A549 (cell line): ENCODE data around the gene FBXO10. TPM values are rescaled to one million over a fixed set of nuclear protein-coding genes. Genes with fewer than 3 reads are reported as not detected.
A peak's percentile ranks its signal among the peaks of the same experiment; 100 is the strongest.

Experiments used
- ATAC-seq, 2 experiments: fragments of 200-7000 bp in 1 of 2; fragments of >200 bp in 1 of 2; cut with Nextera tagmentation in 1 of 2; cut with Tn5 transposase in 1 of 2; 3 replicates each; pipeline versions ENCODE4 v1.8.0 to v1.9.1; 2018 to 2020; ENCODE audit warnings: mild to moderate bottlenecking in 1 of 2, moderate library complexity in 1 of 2
- CTCF ChIA-PET: fragments of 300-600 bp; sonication (Branson Sonifier 250); formaldehyde crosslinking; extraction: SDS; loops from one replicate; lab custom pipeline; 2021; ENCODE audit warnings: antibody characterized with exemption, inconsistent platforms; lab: Yijun Ruan, JAX
- POLR2A ChIA-PET: fragments of 350-600 bp; formaldehyde crosslinking; extraction: SDS; loops from one replicate; lab custom pipeline; 2021; ENCODE audit warnings: antibody characterized with exemption, inconsistent platforms; lab: Yijun Ruan, JAX
- DNase-seq, 2 experiments: peaks; one replicate each; pipeline versions ENCODE4 v3.0.0 to v3.0.0-alpha.2; 2011 to 2016; ENCODE audit warnings: low read depth in 1 of 2, low spot score in 1 of 2
- FAIRE-seq: peaks from 2 replicates; lab custom pipeline; 2011; peaks lifted over from hg19 to GRCh38; lab: Jason Lieb, UNC
- H3K27ac ChIP-seq, 2 experiments: fragments of >200 bp; sonication (Bioruptor Twin); formaldehyde crosslinking; 3 replicates each; pipeline ENCODE4 v1.5.1; 2016 to 2017
- H3K4me1 ChIP-seq: fragments of >200 bp; sonication (Bioruptor Twin); formaldehyde crosslinking; 3 replicates; pipeline ENCODE4 v1.6.1; 2016
- H3K4me2 ChIP-seq: fragments of >200 bp; sonication (Bioruptor Twin); formaldehyde crosslinking; 3 replicates; pipeline ENCODE4 v1.6.1; 2016
- H3K4me3 ChIP-seq: fragments of >200 bp; sonication (Bioruptor Twin); formaldehyde crosslinking; 3 replicates; pipeline ENCODE4 v1.5.1; 2016
- H3K9me3 ChIP-seq: fragments of >200 bp; sonication (Bioruptor Twin); formaldehyde crosslinking; 3 replicates; pipeline ENCODE4 v1.6.1; 2016
- ATOH8 ChIP-seq: fragments of 250-450 bp; sonication (Bioruptor Pico); IDR thresholded peaks from 2 replicates; pipeline ENCODE4 v1.5.0; 2020; ENCODE audit warnings: low read depth, mild to moderate bottlenecking, moderate library complexity
- BHLHE40 ChIP-seq: IDR thresholded peaks from 2 replicates; pipeline ENCODE4 v1.6.1; 2012; ENCODE audit warnings: low read depth, low read length, inconsistent platforms
- CBX8 ChIP-seq: fragments of 200-600 bp; sonication (generic); IDR thresholded peaks from 2 replicates; pipeline ENCODE4 v1.6.1; 2016
- CEBPB ChIP-seq, 2 experiments: fragments of >200 bp in 1 of 2; sonication (Bioruptor Twin) in 1 of 2; formaldehyde crosslinking in 1 of 2; IDR thresholded peaks; 2 replicates each; pipeline ENCODE4 v1.6.1; 2012 to 2016
- CTCF ChIP-seq: fragments of >200 bp; sonication (Bioruptor Twin); formaldehyde crosslinking; IDR thresholded peaks from 3 replicates; pipeline ENCODE4 v1.5.1; 2016
- ELK1 ChIP-seq: fragments of 150-350 bp; IDR thresholded peaks from 2 replicates; pipeline ENCODE4 v1.6.1; 2014; ENCODE audit warnings: low read depth, mild to moderate bottlenecking, low read length
- ESRRA ChIP-seq: fragments of 150-350 bp; IDR thresholded peaks from 2 replicates; pipeline ENCODE4 v1.6.1; 2014; ENCODE audit warnings: mild to moderate bottlenecking, low read length, borderline replicate concordance
- FOSL2 ChIP-seq, 2 experiments: fragments of 450-650 bp in 1 of 2; fragments of >200 bp in 1 of 2; sonication (Bioruptor Twin) in 1 of 2; formaldehyde crosslinking; IDR thresholded peaks; 2 replicates each; pipeline versions ENCODE4 v1.5.0 to v1.6.1; 2016 to 2020; ENCODE audit warnings: mild to moderate bottlenecking in 1 of 2, moderate library complexity in 1 of 2
- FOXS1 ChIP-seq: fragments of 250-450 bp; sonication (Bioruptor Pico); IDR thresholded peaks from 2 replicates; pipeline ENCODE4 v1.5.0; 2020; ENCODE audit warnings: mild to moderate bottlenecking, moderate library complexity
- GATA3 ChIP-seq: IDR thresholded peaks from 2 replicates; pipeline ENCODE4 v1.6.1; 2012; ENCODE audit warnings: borderline replicate concordance
- HEYL ChIP-seq: fragments of 250-450 bp; sonication (Bioruptor Pico); IDR thresholded peaks from 2 replicates; pipeline ENCODE4 v1.8.0; 2021; ENCODE audit warnings: mild to moderate bottlenecking, moderate library complexity
- HOXA7 ChIP-seq: fragments of 250-450 bp; sonication (Bioruptor Pico); IDR thresholded peaks from 2 replicates; pipeline ENCODE4 v1.5.0; 2020; ENCODE audit warnings: mild to moderate bottlenecking, moderate library complexity
- HOXB5 ChIP-seq: fragments of 250-450 bp; sonication (Bioruptor Pico); IDR thresholded peaks from 2 replicates; pipeline ENCODE4 v1.5.0; 2020; ENCODE audit warnings: mild to moderate bottlenecking, moderate library complexity
- JUN ChIP-seq, 2 experiments: fragments of >200 bp; sonication (Bioruptor Twin); formaldehyde crosslinking; IDR thresholded peaks; 2 replicates in 1 of 2; 3 replicates in 1 of 2; pipeline ENCODE4 v1.6.1; 2016 to 2017
- MAFK ChIP-seq: fragments of 450-650 bp; IDR thresholded peaks from 2 replicates; pipeline ENCODE4 v1.6.1; 2014; ENCODE audit not compliant: partially characterized antibody
- MAX ChIP-seq: IDR thresholded peaks from 2 replicates; pipeline ENCODE4 v1.6.1; 2012
- NFE2L2 ChIP-seq: fragments of 150-350 bp; conservative IDR thresholded peaks from 2 replicates; pipeline ENCODE4 v1.6.1; 2014; ENCODE audit warnings: low read length
- NR3C1 ChIP-seq: fragments of >200 bp; sonication (Bioruptor Twin); formaldehyde crosslinking; IDR thresholded peaks from 3 replicates; pipeline ENCODE4 v1.6.1; 2017
- PBX3 ChIP-seq: IDR thresholded peaks from 2 replicates; pipeline ENCODE4 v1.6.1; 2012
- PHF8 ChIP-seq: fragments of 200-600 bp; sonication (generic); IDR thresholded peaks from 2 replicates; pipeline ENCODE4 v1.6.1; 2016; ENCODE audit warnings: low read depth, mild to moderate bottlenecking, antibody characterized with exemption, moderate library complexity, borderline replicate concordance
- POLR2A ChIP-seq: IDR thresholded peaks from 2 replicates; pipeline ENCODE4 v1.6.1; 2012; ENCODE audit warnings: mild to moderate bottlenecking, low read length
- RFX5 ChIP-seq: fragments of 450-650 bp; IDR thresholded peaks from 2 replicates; pipeline ENCODE4 v1.7.1; 2014; ENCODE audit warnings: antibody characterized with exemption, mild to moderate bottlenecking, moderate library complexity
- RNF2 ChIP-seq: fragments of 200-600 bp; sonication (generic); IDR thresholded peaks from 2 replicates; pipeline ENCODE4 v1.6.1; 2016; ENCODE audit warnings: low read depth, mild to moderate bottlenecking, antibody characterized with exemption, moderate library complexity, borderline replicate concordance
- TP53 ChIP-seq: fragments of 250-450 bp; sonication (Bioruptor Pico); IDR thresholded peaks from 2 replicates; pipeline ENCODE4 v1.5.0; 2021; ENCODE audit warnings: mild to moderate bottlenecking, moderate library complexity
- USF2 ChIP-seq: fragments of 450-650 bp; IDR thresholded peaks from 2 replicates; pipeline ENCODE4 v1.6.1; 2014; ENCODE audit warnings: antibody characterized with exemption
- ZC3H11A ChIP-seq: fragments of 450-650 bp; IDR thresholded peaks from 2 replicates; pipeline ENCODE4 v1.6.1; 2014; ENCODE audit warnings: antibody characterized with exemption, mild to moderate bottlenecking
- ZNF302 ChIP-seq: fragments of 250-450 bp; sonication (Bioruptor Pico); IDR thresholded peaks from 2 replicates; pipeline ENCODE4 v1.9.0; 2021; ENCODE audit warnings: inconsistent platforms, mild to moderate bottlenecking, moderate library complexity
- WGBS: methylation state at CpG from one replicate; pipeline ENCODE4 v1.1.6; 2017; ENCODE audit errors: missing lambda C conversion rate; 5-methylcytosine and 5-hydroxymethylcytosine counted together
- polyA plus RNA-seq, 4 experiments: library from polyadenylated mRNA; depleted of rRNA in 3 of 4; stranded (reverse); fragments of >200 nt; fragmentation: RNase III in 1 of 4; extraction: RNeasy Plus Mini Kit Qiagen cat#74134 plus additional on column Dnase treatment in 1 of 4; gene quantifications; 2 replicates in 3 of 4; 3 replicates in 1 of 4; pipeline ENCODE4 v1.2.3, GENCODE V29; 2011 to 2017

Gene FBXO10
- polyA plus RNA-seq, 2 of the 4 experiments (the other 2 are of a cell fraction) = 5.0 to 5.3 TPM

- TF ChIP-seq ELK1 = no peak
- TF ChIP-seq PBX3 = peak; percentile 48; the same call in 1 of the 2 replicates
- TF ChIP-seq HOXB5 = no peak
- no peak for TF ChIP-seq FOXS1
- TF ChIP-seq RFX5 = peak; percentile 86
- TF ChIP-seq ESRRA = no peak
- TF ChIP-seq CTCF = no peak
- no peak for TF ChIP-seq BHLHE40
- TF ChIP-seq MAFK = no peak
- TF ChIP-seq TP53 = no peak
- no peak for TF ChIP-seq ATOH8 (CRISPR knock-in tag)
- TF ChIP-seq JUN (IDR thresholded peaks at IDR 0.05) = peak in 1 of 2 experiments; percentile 83; a peak in 3 of 5 replicates
- TF ChIP-seq POLR2A = peak; percentile 79
- no peak for TF ChIP-seq ZNF302 (CRISPR knock-in tag)
- no peak for TF ChIP-seq NR3C1
- TF ChIP-seq USF2 = peak; percentile 53
- TF ChIP-seq ZC3H11A = no peak
- no peak for TF ChIP-seq RNF2
- TF ChIP-seq, all 56 proteins: peak for 9
These were observed 110.7 kb downstream of the FBXO10 start, which contains the start of gene ZBTB5 (continued) for GRCh38 chr9:37465249-37466036.

- peak in 1 of 2 experiments; percentile 70 for DNase-seq
- H3K4me2 ChIP-seq = peak overlapping the region; percentile 98
- no peaks in the 10 kb centered on the region for H3K9me3 ChIP-seq
- peak overlapping the region; percentile 97 to 99 for H3K27ac ChIP-seq
- H3K4me1 ChIP-seq = peaks cover 32% of the 10 kb centered on the region
- WGBS = under 1% methylated on average over 27 of the region's 47 CpGs
- peak; percentile 52 to 63 for ATAC-seq
- peak overlapping the region; percentile 55 for H3K4me3 ChIP-seq
- CTCF ChIA-PET = interaction anchor here (2.9 kb wide), 1 partner anchor 50 kb away, joined by 9 read pairs; no protein-coding TSS in a partner anchor
- POLR2A ChIA-PET = interaction anchor here (0.6 to 2.4 kb wide), 21 partner anchors 8 to 396 kb away, joined by 3 to 28 read pairs (median 5); partner anchors contain the start of genes DCAF10, FBXO10, GRHPR and POLR1E
- FAIRE-seq = no peak
- TF ChIP-seq PHF8 = peak; percentile 68; the same call in 1 of the 2 replicates
- TF ChIP-seq MAX = peak; percentile 73
- TF ChIP-seq FOSL2 (IDR thresholded peaks at IDR 0.05) = no peak
- no peak for TF ChIP-seq FOSL2 (CRISPR knock-in tag; IDR thresholded peaks at IDR 0.05)
- no peak for TF ChIP-seq HEYL (CRISPR knock-in tag)
- 0 out of 2 replicates have a peak, but pooled peaks have one; percentile 54 for TF ChIP-seq HOXB5
- peak; percentile 58 for TF ChIP-seq POLR2A
- TF ChIP-seq ZNF302 (CRISPR knock-in tag) = no peak
- no peak for TF ChIP-seq CEBPB (IDR thresholded peaks at IDR 0.05)
- TF ChIP-seq CBX8 = no peak
- no peak for TF ChIP-seq NFE2L2
- TF ChIP-seq USF2 = peak; percentile 67
- TF ChIP-seq GATA3 = 0 out of 2 replicates have a peak, but pooled peaks have one; percentile 32
- TF ChIP-seq HOXA7 (CRISPR knock-in tag) = 0 out of 2 replicates have a peak, but pooled peaks have one; percentile 60
These were observed 111.5 kb downstream of the FBXO10 start for GRCh38 chr9:37464426-37465248.
